NCI-H526 (cell line): ENCODE data around the gene EVA1C.
"Not testable (repeated sequence)": the region's sequence is repeated elsewhere in the genome, so short reads cannot be mapped to it uniquely, and the experiment has no call there.

Source experiments
- DNase-seq, 2 experiments: peaks; one replicate each; lab custom pipeline; 2025; lab: John Stamatoyannopoulos, UW

EVA1C gene, protein sequence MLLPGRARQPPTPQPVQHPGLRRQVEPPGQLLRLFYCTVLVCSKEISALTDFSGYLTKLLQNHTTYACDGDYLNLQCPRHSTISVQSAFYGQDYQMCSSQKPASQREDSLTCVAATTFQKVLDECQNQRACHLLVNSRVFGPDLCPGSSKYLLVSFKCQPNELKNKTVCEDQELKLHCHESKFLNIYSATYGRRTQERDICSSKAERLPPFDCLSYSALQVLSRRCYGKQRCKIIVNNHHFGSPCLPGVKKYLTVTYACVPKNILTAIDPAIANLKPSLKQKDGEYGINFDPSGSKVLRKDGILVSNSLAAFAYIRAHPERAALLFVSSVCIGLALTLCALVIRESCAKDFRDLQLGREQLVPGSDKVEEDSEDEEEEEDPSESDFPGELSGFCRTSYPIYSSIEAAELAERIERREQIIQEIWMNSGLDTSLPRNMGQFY

DNA sequence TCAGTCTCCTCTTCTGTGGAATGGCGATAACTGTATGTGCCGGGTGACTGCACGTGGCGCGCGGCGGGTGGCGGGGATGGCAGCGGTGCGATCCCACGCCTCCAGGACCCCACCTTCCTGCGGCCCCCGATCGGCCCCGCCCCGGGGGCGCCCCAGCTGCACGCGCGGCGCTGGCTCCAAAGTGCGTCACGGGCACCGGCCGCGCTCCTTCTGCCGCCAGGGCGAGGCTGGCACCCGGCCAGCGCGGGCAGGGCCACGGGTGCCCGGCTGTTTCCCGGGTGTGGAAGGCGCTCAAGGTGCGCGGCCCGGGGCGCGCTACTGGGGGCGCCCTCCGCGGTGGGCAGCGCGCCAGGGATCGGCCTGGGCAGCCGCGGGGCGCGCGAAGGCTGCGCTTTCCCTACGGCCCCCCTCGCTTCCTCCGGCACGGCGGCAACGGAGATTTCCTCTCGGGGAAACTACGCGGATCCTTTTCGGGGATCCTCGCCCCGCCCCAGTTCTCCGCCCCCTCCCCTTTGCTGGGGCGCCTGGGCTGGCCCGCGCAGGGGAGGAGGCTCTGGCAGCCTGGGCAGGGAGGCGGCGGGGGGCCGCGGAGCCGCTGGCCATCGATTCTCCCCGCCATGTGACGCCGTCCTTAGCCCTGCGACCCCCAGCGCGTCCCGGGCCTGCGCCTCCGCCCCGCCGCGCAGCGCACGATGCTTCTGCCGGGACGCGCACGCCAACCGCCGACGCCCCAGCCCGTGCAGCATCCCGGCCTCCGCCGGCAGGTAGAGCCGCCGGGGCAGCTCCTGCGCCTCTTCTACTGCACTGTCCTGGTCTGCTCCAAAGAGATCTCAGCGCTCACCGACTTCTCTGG is at the start of gene EVA1C:
TSS of gene EVA1C (plus strand) at position 545 of the 853 bp plus-strand sequence. CDS start at position 693, 148 bp downstream.
- peak; percentile 20 to 72 for DNase-seq

DNA sequence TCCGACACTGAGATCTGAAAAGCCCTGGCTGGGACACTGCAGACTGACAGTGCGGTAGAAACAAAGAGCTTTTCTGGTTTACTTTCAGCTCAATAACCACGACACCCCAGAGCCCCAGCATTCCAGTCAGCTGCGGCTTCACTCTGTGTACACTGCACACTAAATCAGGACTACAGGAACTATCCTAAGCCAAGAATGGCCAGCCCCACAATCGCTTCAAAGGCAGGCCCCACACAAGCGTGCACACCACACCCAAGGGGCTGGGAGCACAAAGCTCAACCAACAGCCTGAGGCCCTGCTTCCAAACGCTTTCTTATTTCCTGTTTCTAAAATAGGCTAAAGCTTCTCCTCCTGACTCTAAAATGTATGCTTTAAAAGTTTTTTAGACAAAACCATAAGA is 48.1 kb upstream of the EVA1C start:
- no peak for DNase-seq

DNA sequence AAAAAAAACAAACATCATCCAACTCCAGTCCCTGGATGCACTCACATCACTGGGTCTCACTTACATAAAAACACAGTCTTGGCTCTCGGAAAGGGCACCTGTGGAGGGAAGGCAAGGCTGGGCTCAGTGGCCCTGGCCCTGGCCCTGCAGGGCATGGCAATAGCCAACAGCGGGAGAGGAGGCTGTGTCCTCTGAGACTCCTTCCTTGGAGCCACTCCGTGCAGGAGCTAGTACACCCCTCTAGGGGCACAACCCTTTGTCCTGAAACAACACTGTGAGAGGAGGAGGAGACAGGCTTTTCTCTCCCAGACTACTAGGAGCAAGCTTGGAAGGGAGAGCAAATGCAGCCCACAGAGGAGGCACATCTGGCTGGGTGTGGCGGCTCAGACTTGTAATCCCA is 47.7 kb upstream of the EVA1C start:
- DNase-seq = no peak

DNA sequence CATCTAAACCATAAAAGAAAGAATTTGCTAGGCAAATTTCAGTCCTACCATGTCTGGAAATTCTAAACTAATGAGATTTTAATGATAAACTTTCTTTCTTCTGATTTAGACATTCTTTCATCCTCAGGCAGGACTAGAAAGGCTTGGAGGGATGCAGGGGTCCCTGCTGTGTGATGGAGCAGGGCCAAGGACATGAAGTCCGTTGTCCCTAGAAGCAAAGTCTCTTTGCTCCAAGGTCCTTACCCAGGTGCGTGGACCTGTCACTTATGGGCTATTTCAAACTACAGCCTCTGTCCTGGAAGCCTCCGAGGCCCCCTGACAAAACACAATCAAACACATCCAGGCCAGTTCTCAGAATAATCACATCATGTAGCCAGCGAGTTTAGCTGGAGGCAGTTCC is 46.3 kb upstream of the EVA1C start:
- DNase-seq = peak; percentile 41 to 44

DNA sequence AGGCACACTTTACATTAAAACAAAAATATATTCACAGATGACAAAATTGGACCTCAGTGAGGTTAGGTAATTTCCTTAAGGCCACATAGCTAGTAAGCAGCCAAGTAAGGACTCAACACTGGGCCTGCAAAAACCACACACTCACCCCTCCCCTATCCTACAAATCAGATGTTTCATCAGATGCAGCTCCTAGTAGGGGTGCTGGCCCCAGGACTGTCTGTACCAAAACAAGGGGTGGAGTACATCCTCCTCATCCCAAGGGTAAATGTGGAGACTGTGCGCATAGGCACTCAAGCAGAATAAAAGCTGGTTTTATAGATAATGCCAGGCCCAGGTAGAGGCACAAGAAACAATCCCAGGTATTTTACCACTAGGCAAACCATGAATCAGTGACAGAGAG is 45.3 kb upstream of the EVA1C start:
- no peak for DNase-seq

DNA sequence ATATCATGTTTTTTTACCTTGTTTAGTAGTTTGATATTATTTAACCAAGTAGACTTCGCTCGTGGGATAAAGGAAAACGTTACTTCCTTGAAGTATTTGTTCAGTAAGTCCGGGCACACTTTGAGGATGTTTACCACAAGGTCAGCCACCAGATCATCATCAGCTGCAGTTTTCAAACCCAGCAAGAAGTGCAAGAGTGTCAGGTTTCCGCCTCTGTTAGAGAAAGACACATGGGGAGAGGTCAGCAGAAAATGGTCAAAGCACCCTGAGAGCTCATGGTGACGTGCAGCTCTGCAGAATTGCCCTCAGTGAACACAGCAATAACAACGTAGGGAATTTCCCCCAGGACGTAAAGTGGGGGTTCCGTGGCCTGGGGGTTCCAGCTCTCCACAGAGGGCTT is 44.1 kb upstream of the EVA1C start:
- DNase-seq = no peak

DNA sequence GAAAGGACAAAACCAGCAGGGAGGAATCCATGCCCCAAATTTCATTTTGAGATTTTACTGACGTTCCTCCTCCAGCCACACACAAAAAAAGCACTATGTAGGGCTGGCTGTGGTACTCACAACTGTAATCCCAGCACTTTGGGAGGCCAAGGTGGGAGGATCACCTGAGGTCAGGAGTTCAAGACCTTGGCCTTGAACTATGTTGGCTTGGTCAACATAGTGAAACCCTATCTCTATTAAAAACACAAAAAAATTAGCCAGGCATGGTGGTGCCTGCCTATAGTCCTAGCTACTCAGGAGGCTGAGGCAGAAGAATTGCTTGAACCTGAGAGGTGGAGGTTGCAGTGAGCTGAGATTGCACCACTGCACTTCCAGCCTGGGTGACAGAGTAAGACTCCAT is 43.5 kb upstream of the EVA1C start:
- not testable (repeated sequence) for DNase-seq

DNA sequence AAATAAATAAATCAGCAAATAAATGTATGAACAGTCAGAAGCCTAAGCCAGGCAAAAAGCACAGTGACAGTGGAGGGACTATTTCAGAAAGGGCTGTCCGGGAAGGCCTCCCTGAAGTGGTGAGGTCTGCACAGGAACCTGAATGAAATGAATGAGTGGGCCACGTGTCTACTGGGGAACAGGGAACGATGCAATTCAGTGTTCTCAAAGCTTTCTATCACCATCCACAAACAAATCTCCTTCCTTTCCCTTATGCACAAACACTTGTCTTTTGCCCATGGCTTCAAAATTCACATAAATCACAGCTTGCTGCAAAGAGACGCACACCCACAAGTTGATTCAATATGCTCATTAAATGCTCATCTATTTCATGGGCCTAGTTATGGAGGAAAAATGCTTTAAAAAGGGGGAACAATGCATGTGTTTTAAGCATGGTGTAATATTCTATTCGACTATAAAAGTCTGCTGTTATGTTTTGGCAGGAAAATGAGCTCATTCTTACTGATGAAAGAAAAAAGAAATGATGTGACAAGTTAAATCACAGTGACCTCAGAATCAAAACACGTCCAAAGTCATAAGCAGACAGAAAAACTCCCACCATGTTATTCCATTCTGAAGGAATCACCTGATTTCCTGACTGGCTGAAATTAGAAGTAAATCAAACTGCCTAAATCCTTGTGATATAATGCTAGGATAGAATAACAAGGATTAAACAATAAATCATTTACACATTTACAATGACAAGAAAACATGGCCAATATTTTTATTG is 41.3 kb upstream of the EVA1C start:
- no peak for DNase-seq

DNA sequence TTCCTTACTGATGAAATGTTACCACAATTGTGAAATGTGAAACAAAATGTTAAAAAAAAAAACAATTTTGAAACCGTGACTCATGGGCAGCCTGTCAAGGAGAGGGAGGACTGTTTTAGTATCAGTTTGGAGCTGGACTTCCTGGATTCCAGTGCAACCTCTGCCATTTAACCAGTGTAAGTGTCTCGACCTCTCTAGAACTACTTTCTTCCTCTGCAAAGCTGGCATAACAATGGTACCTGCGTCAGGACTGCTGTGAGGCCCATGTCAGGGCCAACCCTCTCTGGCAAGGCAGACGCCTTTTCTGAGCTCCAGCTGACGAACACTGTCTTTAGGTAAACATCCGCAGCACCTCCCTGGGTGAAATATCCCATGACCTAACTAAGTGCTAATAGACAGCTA is 40.6 kb upstream of the EVA1C start:
- DNase-seq = no peak

DNA sequence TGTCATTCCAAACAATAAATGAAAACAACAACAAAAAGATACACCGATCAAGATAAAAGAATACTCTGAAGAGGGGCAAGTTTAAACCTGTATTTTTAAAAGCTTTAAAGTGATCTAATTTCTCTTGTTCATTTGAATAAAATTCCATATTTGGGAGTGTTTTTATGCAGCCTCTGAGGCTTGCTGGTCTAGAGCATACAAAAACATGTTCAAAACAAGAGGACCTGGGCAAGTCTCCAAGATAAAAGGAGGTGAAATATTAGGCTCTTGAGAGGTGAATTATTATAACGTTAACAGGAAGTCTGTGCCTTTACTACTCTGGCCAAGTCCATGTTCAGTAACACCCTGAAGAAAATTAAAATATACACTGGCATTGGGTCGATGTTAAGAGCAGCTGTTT is 39.8 kb upstream of the EVA1C start:
- DNase-seq = no peak

DNA sequence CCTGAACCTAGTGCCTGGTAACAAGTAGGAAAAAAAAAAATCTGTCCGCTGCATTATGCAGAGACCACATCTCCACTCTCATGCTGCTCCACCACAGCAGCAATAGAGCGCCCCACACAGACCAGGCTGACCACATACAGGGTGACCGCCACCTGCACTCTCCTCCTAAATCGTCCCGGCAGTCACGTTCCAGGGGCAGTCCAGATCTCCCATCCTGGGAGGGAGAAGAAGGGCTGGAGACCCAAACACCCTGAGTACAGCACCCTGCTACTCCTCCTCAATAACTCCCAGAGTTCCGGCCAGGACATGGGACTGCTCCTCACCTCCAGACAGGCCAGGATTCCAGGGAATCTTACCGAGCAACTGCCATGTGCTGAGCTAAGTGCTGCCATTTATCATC is 35.0 kb upstream of the EVA1C start:
- no peak for DNase-seq

DNA sequence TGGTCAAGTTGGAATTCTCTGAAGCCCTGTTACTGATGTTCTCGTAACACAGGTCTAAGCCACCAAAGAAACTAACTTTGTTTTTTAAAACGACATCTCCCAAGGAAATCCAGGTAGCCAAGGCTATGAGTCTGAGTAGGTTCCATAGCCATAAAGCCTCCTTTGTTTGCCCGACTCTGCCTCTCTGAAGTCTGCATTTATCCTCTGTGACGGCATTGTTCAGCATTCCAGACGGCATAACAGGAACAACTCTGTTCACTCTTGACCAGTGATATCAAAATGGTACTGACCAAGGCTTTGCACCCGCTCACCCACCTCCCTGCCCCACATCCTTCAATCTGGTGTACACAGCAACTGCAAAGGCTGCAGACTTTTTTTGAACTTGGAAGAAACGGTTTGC is 34.5 kb upstream of the EVA1C start:
- DNase-seq = no peak

DNA sequence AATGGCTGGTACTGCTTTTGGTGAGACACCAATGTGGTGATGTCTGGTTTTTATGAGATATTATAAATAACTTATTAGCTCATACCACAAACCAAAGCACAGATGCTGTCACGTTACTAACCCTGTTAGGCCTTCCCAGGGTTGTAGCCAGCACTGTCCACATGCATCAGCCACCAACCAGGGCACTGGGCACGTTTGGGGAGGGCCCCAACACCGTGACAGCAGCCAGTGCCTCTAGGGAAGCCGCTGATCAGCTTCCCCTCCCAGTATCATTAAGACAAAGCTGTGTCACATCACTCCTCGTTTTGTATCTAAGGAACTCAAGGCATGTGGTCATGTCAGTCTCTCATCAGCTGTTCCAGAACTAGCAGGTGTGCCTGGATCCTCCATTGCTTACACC is 33.5 kb upstream of the EVA1C start:
- no peak for DNase-seq

DNA sequence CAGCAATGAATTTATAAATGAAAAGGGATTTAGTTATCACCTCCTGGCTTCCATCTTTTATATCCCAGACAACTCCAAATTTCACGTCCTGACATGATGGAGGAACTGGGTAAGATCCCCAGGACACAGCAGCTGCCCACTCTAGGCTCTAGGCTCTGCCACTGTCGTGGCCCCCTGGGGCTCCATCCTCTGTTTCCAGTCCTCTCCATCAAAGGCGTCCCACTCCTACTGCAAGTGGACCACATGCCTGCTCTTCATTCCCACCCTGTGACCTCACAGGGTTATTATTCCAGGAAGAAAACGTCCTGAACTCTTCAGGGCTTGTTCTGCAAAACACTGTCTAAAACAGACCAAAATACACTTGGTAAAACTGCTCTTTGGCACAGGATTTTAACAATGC is 31.6 kb upstream of the EVA1C start:
- DNase-seq = no peak

DNA sequence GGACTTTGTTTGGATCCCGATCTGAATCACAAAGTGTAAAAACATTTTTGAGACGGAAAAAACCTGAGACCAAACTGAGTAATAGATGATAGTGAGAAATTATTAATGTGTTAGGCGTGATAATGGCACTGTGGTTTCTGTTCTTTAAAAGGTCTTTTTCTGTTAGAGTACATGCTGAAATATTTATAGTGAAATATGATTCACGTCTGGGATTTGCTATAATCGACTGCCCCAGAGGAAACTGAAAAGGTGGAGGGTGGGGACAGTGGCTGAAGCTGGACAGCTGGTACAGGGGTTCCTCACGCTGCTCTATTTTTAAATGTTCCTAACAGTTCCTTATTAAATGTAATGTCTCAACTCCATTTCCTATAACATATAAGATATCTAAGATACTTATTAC is 30.9 kb upstream of the EVA1C start:
- DNase-seq = no peak

DNA sequence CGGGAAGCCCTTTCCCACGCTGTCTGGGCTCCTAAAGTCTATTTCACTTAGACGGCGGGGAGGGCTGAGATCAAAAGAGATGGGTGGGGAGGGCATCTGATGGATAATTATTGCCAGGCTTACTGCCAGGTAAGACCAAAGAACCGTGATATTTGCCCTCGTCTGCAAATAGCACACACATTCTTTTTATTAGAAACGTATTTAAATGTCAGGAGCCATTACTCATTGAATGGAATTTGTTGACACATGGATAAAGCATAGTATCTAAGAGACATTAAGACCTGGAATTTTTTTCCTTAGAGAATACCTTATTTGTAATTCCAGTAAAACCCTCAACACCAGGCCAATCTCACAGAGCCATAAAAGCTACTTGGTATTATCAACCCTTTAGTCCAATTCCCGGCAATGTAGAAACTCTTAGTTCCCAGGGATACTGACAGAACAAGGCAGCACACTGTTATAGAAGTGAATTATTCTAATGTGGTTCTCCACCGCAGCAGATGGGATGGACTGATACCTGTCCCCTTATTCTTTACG is 30.3 kb upstream of the EVA1C start:
- no peak for DNase-seq

DNA sequence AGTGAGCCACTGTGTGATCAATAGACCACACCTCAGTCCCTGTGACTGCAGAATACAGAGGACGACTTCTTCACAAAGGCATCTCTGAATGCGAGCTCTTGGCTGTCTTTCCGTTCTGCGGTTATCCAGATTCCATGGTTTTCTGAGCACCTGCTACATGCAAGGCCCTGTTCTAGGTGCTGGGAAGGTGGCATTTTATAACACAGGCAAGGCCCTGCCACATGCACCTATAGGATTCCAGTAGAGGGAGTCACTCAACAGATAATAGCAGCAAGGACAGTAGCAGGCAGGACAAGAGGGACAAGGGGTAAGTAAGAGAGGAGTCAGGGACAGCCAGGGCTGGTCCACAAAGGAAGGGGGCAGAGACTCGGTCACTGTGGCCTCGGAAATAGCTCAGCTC is 28.7 kb upstream of the EVA1C start:
- DNase-seq = peak in 1 of 2 experiments; percentile 7

DNA sequence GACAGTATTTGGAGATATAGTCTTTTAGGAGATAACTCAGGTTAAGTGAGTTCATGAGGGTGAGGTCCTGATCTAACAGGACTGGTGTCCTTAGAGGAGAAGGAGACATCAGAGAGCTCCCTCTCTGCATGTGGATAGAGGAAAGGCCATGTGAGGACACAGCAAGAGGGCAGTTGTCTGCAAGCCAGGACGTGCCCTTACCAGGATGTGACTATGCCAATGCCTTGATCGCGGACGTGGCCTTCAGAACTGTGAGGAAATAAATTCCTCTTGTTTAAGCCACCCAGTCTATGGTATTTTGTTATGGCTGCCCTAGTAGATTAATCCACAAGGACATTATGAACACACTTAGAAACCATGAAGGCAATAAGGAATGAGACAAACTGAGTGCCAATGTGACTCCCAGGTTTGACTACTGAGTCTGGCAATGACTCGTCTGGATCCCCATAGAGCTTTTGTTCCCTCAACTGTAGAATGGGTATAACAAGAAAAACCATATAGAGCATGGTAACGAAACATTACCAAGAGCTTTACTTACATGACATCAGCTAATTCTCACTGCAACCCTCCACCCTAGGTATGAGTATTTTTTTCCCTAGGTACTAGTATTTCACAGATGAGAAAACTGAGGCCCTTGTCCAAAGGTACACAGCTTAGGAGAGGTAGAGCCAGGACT is 26.2 kb upstream of the EVA1C start:
- no peak for DNase-seq

DNA sequence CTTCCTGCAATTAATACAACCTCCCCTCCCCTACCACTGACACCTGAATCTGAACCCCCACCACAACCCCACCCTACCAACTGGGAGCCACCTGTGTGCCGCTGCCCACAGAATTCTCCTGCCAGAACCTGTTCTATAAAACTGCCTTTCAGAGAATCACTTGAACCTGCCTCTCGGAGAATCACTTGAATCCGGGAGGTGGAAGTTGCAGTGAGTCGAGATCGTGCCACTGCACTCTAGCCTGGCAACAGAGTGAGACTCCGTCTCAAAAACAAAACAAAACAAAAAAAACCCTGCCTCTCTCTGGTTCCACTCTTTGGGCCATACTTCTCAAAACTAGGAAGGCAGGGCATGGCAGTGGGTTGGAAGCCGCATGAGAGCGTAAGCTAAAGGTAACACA is 25.4 kb upstream of the EVA1C start:
- no peak for DNase-seq

DNA sequence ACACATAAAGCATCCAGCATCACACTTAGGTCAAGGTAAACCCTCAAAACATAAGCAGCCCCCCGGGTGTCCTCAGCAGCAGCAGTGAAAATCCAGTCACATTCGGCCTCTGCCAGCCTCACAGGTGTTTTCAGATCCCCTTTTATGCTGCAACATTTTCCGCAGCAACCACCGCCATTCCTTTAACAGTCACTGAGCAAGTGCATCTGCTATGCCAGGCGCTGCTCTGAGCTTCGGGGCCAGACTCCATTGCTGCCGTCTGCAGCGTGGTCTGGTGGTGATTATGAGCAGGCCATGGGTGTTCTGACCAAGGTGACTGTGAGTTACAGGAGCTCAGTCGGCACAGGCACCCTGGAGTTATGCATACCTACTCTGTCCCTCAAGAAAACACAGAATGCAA is 24.2 kb upstream of the EVA1C start:
- no peak for DNase-seq

DNA sequence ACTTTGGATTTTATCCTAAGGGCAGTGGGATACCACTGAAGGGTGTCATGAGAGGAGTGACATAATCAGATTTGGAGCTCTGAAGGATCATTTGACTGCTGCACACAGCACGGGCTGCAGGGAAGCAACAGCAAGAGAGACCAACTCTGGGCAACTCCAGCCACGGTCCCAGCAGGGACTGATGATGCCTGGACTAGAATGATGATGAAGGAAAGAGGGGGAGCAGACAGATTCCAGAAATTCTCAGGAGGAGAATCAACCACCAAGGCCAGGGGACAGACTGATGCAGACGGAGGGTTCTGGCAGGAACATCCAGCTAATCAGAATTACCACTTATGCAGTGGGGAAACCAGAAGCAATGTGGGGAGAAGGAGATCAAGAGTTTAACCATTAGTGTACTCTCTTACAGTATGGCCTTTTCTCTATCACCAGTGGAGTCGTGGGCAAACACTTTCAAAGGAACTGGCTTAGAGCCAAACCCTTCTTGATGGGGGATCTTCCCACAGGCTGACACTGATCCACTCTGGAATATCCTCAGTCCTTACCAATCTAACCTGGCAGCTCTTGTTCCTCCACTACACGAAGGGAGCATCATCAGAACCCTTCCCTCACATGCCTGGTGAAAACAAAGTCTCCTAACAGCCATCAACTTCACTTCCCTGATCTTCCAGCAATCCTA is 23.0 kb upstream of the EVA1C start:
- no peak for DNase-seq
